GM19193 (cell line): ENCODE data around the gene UBXN2A.

ENCODE experiments used
- POLR2A ChIP-seq: IDR thresholded peaks from 4 replicates; pipeline ENCODE4 v1.6.1; 2011; ENCODE audit not compliant: insufficient read depth, insufficient read length; ENCODE audit errors: extremely low read depth

UBXN2A gene

DNA sequence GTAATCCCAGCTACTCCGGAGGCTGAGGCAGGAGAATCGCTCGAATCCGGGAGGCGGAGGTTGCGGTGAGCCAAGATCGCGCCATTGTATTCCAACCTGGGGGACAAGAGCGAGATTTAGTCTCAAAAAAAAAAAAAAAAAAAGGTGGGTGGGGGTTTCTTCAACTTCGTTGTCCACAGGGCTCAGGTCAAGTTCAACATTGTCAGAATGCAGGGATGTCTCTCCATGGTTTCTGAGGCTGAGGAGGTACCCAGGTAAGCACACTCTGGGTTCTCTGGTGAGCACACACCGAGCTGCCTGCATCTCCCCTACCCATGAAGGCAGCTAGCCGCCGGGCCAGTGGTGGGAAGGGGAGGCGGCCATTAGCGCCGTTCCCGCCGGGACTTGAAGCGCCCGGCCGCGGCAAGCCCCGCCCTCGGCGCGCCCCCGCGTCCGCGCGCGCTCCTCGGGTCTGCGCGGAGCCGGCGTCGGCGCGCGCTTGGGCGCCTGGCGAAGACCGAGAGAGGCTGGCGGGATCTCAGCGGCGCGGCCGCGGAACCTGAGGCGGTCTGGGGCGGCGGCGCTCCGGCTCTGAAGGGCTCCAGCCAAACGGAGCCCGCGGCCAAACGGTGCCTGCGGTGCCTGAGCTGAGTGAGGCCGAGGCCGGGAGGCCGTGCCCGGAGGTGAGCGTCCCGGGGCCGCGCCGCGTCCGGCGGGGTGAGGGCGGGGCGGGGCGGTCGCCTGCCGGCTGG lies at the start of gene UBXN2A:
Gene UBXN2A (plus strand): TSS at position 477 of the 731 bp plus-strand sequence. CDS start 17,852 bp downstream, outside the sequence.
- TF ChIP-seq POLR2A = peak; percentile 91

DNA sequence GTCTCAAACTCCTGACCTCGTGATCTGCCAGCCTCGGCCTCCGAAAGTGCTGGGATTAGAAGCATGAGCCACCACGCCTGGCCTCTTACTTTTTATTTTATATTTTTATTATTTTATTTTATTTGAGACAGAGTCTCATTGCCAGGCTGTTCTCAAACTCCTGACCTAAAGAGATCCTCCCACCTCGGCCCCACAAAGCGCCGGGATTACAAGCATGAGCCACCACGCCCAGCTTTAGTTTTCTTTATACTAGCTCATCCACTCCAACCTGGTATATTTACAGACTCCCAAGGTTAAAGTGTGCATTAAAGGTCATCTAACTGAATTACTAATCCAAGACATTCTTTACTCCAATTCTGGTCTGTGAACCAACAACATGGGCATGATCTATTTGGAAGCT lies 40.1 kb upstream of the UBXN2A start:
- no peak for TF ChIP-seq POLR2A

- TF ChIP-seq POLR2A = no peak
Measured at GRCh38 chr2:23900541-23901322, 39.5 kb upstream of the UBXN2A start.

DNA sequence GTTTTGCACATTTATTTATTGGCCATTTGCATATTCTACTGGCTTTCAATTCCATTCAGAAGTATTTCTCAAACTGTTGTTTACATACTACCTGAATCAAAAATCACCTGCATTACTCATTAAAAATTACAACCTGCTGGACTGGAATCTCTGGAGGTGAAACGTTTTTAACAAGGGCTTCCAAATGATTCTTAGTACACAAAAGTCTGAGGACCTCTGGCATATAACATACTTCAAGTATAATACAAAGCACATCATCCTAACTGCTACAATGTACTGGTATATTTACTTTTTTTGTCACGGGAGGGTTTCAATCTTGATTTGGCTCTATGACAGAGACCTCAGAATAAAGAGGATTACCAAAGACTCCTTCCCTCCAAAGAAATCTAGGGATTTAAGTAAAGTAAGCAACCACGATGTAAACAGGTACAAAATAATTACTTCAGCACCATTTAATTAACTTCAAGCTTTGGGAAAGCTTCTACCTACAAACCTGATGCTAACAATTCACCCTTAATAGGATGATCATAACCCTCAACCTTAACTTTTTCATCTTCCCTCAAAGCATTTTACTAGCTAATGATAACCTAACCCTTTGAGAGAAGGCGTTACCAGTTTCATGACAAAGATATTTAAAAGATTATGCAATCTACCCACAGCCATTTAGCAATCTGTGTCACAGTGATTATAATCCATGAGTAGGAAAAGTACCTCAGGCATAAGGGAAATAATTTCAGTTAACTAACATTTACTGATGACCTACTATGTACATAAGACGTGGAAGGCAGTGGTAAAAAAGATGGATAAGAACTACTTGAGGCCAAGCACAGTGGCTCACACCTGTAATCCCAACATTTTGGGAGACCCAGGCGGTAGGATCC lies 38.1 kb upstream of the UBXN2A start:
- no peak for TF ChIP-seq POLR2A

GRCh38 chr2:23903034-23903433 lies 37.2 kb upstream of the UBXN2A start:
- TF ChIP-seq POLR2A = no peak

GRCh38 chr2:23904215-23904614 lies 36.0 kb upstream of the UBXN2A start:
- no peak for TF ChIP-seq POLR2A

- no peak for TF ChIP-seq POLR2A
Measured at GRCh38 chr2:23904692-23905091, 35.6 kb upstream of the UBXN2A start.

DNA sequence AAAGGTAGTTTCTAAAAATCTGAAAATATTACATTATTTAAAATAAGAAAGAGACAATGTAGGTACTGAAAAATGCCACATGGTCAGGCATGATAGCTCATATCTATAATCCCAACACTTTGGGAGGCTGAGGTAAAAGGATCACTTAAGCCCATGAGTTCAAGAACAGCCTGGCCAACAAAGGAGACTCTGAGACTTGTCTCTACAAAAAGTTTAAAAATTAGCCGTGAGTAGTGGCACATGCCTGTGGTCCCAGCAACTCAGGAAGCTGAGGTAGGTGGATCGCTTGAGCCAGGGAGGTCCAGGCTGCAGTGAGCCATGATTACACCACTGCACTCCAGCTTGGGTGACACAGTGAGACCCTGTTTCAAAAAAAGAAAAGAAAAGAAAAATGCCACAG lies 35.1 kb upstream of the UBXN2A start:
- no peak for TF ChIP-seq POLR2A

DNA sequence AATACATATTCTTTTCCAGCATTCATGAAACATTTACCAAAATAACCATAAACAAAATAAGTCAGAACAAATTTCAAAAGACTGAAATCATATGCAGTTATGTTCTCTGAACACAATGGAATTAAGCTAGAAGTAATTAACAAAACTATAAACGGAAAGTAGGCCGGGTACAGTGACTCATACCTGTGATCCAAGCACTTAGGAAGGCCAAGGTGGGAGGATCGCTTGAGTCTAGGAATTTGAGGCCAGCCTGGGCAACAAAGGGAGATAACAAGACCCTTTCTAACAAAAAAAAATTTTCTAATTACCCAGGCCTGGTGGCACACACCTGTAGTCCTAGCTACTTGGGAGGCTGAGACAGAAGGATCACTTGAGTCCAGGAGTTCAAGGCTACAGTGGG lies 28.2 kb upstream of the UBXN2A start:
- TF ChIP-seq POLR2A = no peak

DNA sequence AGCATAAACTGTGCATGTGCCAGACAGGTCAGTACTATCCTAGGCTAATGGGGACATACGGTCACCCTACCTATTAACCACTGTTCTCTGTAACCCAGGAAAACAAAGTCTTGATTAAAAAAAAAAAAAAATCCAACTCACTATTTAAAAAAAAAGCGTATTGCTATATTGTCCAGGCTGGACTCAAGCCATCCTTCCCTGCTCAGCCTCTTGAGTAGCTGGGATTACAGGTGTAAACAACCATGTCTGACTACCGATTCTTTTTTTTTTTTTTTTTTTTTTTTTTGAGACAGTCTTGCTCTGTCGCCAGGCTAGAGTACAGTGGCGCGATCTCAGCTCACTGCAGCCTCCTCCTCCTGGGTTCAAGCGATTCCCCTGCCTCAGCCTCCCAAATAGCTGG lies 24.9 kb upstream of the UBXN2A start:
- TF ChIP-seq POLR2A = no peak

DNA sequence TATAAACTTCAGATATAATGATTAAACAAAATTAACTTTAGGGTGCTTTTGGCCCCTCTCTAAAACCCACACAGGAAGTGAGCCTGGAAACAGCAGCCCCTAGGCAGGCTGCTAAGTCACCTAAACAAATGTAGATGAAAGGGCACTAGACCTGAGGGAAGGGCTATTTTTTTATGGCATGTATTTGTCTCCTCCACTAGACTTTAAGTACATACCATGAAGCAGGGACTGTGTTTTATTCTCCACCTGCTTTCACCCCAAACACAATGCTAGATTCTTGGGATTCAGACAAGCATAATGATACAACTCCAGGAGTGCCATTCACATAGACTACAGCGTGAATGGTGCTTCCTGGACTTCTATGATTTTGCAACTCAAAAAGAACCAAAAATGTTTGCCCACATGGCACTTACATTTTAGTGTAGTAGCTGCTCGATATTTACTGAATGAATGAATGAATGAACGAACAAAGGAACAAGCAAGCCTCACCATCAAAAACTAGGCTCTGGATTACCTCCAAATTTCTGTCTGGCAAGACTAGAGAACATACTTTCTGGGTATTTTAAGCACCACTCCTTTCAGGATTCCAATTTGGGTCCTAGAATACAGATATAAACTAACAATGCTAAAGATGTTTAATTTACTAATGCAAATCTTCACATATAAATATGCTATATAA lies 23.4 kb upstream of the UBXN2A start:
- TF ChIP-seq POLR2A = no peak

- no peak for TF ChIP-seq POLR2A
Measured at GRCh38 chr2:23918837-23919489, 21.3 kb upstream of the UBXN2A start.

DNA sequence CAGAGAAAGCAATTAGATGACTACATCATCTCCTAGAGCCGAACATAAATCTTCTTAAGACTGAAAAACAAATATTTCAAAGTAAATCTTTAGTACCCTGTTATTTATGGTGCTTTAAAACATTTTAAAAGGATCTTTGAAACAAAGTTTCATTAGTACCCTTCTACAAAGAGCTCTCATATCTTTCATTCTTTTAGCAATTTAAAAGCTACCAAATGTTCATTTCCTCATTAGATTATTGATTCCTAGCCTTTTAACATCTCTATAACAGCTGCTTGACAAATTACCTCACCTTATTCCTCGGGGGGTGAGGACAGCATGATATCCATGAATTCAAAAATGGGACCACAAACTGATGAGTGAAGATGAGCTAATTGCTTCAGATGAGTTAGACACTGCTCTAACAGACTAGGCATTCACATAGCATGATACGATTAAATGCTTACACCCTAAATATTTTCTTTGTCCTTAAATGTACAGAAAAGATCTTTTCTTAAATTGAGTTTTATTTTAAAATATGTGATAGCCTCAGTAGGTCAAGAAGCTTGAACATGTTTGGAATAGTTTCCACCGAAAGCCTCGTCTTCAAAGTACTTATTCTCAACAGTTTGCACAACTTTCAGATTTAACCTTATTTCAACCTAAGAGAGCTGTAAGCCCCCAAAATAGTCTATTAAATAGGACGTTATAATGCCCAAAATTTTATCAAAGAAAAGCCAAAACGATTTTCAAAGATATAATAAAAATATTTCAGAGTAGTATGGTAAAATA lies 15.5 kb upstream of the UBXN2A start:
- TF ChIP-seq POLR2A = no peak
